Activated CD8-positive, alpha-beta T cell treated with anti-CD3 and anti-CD28 coated beads for 36 hours (primary cell): ENCODE measurements around the gene THRAP3. TPM values are rescaled to one million over a fixed set of nuclear protein-coding genes. Genes with fewer than 3 reads are reported as not detected.
A peak's percentile ranks its signal among the peaks of the same experiment; 100 is the strongest.

Experiments used
- ATAC-seq: fragments of 200-7000 bp; cut with Tn5 transposase; one replicate; pipeline ENCODE4 v1.10.0; 2021; ENCODE audit warnings: mild to moderate bottlenecking, moderate library complexity
- CTCF ChIA-PET: fragments of 350-600 bp; sonication (Branson Sonifier 250); formaldehyde crosslinking; loops from one replicate; lab custom pipeline; 2021; ENCODE audit warnings: antibody characterized with exemption; lab: Charles Lee
- POLR2A ChIA-PET: fragments of 350-600 bp; sonication (Branson Sonifier 250); formaldehyde crosslinking; loops from one replicate; lab custom pipeline; 2021; ENCODE audit warnings: antibody characterized with exemption; lab: Charles Lee
- DNase-seq: peaks from one replicate; pipeline ENCODE4 v3.0.0-alpha.2; 2020
- H3K27ac Mint-ChIP-seq: one replicate; pipeline ENCODE4 v1.8.0; 2021; ENCODE audit warnings: mild to moderate bottlenecking, mixed read lengths
- H3K27me3 Mint-ChIP-seq: one replicate; pipeline ENCODE4 v1.8.0; 2021; ENCODE audit warnings: mixed read lengths
- H3K36me3 Mint-ChIP-seq: one replicate; pipeline ENCODE4 v1.8.0; 2021; ENCODE audit warnings: low read depth, mixed read lengths
- H3K4me1 Mint-ChIP-seq: one replicate; pipeline ENCODE4 v1.8.0; 2021; ENCODE audit warnings: low read depth, mixed read lengths
- H3K4me3 Mint-ChIP-seq: one replicate; pipeline ENCODE4 v1.8.0; 2021; ENCODE audit warnings: mild to moderate bottlenecking, moderate library complexity, mixed read lengths
- H3K9me3 Mint-ChIP-seq: one replicate; pipeline ENCODE4 v1.8.0; 2021; ENCODE audit warnings: mixed read lengths
- intact Hi-C: fragments of 100-400 bp; cut with micrococcal nuclease; formaldehyde crosslinking; loops from one replicate; pipeline ENCODE4 v1.10.0; 2022
- total RNA-seq, 2 experiments: library from RNA; stranded (reverse); gene quantifications; one replicate each; pipeline ENCODE4 v1.2.3, GENCODE V29; 2021
- TF ChIP-seq, protein P1 (sequence below): fragments of 200-600 bp; IDR thresholded peaks from one replicate; pipeline ENCODE4 v1.8.0; 2022; ENCODE audit warnings: antibody characterized with exemption, mild to moderate bottlenecking

The THRAP3 gene
- total RNA-seq, 2 experiments from 2014 or later: 119 to 121 TPM

DNA sequence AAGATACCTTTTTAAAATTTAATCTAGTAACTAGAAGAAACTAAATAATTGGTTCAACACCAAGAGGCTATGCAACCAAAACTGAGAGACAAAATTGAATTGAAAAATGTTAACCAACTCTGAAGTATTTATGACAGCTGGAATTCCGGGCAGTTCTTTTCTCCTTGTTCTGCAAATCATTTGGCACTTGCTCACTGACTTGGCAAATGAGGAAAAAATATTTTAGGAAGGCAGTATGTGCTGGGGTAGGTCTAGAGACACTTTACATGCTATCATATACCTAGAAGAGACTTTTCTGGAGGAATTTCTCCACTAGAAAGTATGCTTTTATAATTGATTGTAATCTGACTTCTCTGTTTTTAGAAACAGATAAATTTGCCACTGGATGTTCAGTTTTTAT is 59.8 kb downstream of the THRAP3 start:
- peaks cover 45% of the 10 kb centered on the region for H3K4me1 Mint-ChIP-seq
- H3K36me3 Mint-ChIP-seq: peaks cover 45% of the 10 kb centered on the region
- H3K9me3 Mint-ChIP-seq: no peaks in the 10 kb centered on the region
- H3K27me3 Mint-ChIP-seq: no peaks in the 10 kb centered on the region
- peak overlapping the region; percentile 67 for H3K27ac Mint-ChIP-seq
- no peak for ATAC-seq
- no peak for DNase-seq
- intact Hi-C loops: loop anchor here (10.0 kb wide), 1 partner anchor 189 kb away; no protein-coding TSS in a partner anchor
- POLR2A ChIA-PET: no interaction called here
- CTCF ChIA-PET: interaction anchor here (1.6 to 3.6 kb wide), 4 partner anchors 56 to 149 kb away, joined by 3 to 18 read pairs (median 13); partner anchors contain the start of gene TRAPPC3
- TF ChIP-seq, protein P1, sequence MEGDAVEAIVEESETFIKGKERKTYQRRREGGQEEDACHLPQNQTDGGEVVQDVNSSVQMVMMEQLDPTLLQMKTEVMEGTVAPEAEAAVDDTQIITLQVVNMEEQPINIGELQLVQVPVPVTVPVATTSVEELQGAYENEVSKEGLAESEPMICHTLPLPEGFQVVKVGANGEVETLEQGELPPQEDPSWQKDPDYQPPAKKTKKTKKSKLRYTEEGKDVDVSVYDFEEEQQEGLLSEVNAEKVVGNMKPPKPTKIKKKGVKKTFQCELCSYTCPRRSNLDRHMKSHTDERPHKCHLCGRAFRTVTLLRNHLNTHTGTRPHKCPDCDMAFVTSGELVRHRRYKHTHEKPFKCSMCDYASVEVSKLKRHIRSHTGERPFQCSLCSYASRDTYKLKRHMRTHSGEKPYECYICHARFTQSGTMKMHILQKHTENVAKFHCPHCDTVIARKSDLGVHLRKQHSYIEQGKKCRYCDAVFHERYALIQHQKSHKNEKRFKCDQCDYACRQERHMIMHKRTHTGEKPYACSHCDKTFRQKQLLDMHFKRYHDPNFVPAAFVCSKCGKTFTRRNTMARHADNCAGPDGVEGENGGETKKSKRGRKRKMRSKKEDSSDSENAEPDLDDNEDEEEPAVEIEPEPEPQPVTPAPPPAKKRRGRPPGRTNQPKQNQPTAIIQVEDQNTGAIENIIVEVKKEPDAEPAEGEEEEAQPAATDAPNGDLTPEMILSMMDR: no peak
- H3K4me3 Mint-ChIP-seq: no peak overlapping the region

- DNase-seq (no peak), ATAC-seq (no peak)
- TF ChIP-seq, protein P1: no peak
- ChIA-PET CTCF (interaction anchor here (1.4 to 2.9 kb wide), 8 partner anchors 16 to 192 kb away, joined by 3 to 26 read pairs (median 7); no protein-coding TSS in a partner anchor), POLR2A (no interaction called here)
- H3K36me3 Mint-ChIP-seq: peaks cover 48% of the 10 kb centered on the region
- intact Hi-C loops: loop anchor here (10.0 kb wide), 1 partner anchor 190 kb away; no protein-coding TSS in a partner anchor
- H3K27me3 Mint-ChIP-seq: no peaks in the 10 kb centered on the region
- no peak overlapping the region for H3K4me3 Mint-ChIP-seq
- peaks cover 42% of the 10 kb centered on the region for H3K4me1 Mint-ChIP-seq
- peak overlapping the region; percentile 14 for H3K27ac Mint-ChIP-seq
- no peaks in the 10 kb centered on the region for H3K9me3 Mint-ChIP-seq
Observed at GRCh38 chr1:36284517-36284916, 60.3 kb downstream of the THRAP3 start.

DNA sequence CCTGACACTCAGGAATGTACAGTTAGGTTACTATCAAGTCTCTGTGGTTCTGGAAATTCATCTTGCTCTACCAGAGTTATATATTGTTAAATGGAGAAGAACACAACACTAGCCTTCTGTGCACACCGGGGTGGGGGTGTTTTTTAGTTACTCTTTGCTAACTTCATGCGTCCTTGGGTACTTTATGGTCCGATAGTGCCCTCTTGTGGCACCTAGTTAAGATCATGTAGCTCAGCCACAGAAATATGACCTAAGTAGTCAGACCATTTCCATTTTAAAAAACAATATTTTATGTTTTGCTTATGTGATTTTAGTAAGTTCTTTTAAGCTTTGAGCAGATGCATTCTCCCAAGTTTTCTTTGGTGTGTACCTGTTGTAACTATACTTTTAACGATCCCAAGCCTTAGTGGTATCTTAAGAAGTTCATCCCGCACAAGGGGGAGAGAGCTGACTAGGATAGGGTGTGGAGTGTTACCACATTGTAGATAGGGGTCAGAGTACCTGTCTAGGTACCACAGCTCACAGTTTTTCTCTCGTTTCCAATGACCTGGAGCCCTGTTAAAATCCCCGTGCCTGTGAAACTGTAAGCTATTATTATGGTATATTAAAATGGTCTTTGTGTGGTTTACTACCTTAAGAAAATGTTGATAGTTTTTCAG is 61.3 kb downstream of the THRAP3 start:
- POLR2A ChIA-PET: interaction anchor here (0.6 to 1.3 kb wide), 5 partner anchors 21 to 135 kb away, joined by 3 to 7 read pairs (median 4); partner anchors contain the start of genes MAP7D1, SH3D21 and THRAP3

DNA sequence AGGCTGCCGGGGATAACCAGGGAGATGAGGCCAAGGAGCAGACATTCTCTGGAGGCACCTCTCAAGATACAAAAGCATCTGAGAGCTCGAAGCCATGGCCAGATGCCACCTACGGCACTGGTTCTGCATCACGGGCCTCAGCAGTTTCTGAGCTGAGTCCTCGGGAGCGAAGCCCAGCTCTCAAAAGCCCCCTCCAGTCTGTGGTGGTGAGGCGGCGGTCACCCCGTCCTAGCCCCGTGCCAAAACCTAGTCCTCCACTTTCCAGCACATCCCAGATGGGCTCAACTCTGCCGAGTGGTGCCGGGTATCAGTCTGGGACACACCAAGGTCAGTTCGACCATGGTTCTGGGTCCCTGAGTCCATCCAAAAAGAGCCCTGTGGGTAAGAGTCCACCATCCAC is 62.6 kb downstream of the THRAP3 start:
- Mint-ChIP-seq H3K27ac (peak overlapping the region; percentile 58), H3K36me3 (peaks cover 68% of the 10 kb centered on the region), H3K27me3 (no peaks in the 10 kb centered on the region), H3K9me3 (no peaks in the 10 kb centered on the region), H3K4me1 (peaks cover 24% of the 10 kb centered on the region), H3K4me3 (no peak overlapping the region)
- TF ChIP-seq, protein P1: no peak
- ATAC-seq: no peak
- POLR2A ChIA-PET: interaction anchor here (1.0 to 1.3 kb wide), 3 partner anchors 14 to 137 kb away, joined by 3 to 5 read pairs (median 5); partner anchors contain the start of gene TRAPPC3
- CTCF ChIA-PET: interaction anchor here (1.2 to 3.0 kb wide), 15 partner anchors 11 to 194 kb away, joined by 3 to 55 read pairs (median 7); partner anchors contain the start of genes SH3D21 and TRAPPC3
- no peak for DNase-seq
- intact Hi-C loops: loop anchor here (5.0 to 10.0 kb wide), 2 partner anchors 135 to 192 kb away; no protein-coding TSS in a partner anchor

More for the DNA sequence above, 61.3 kb downstream of the THRAP3 start:
- CTCF ChIA-PET: interaction anchor here (0.7 to 3.0 kb wide), 53 partner anchors 9 to 216 kb away, joined by 3 to 55 read pairs (median 4); partner anchors contain the start of genes MAP7D1, SH3D21, THRAP3 and TRAPPC3
- H3K4me3 Mint-ChIP-seq: no peak overlapping the region
- peak overlapping the region; percentile 58 for H3K27ac Mint-ChIP-seq
- intact Hi-C loops: loop anchor here (5.0 to 10.0 kb wide), 2 partner anchors 133 to 191 kb away; no protein-coding TSS in a partner anchor
- DNase-seq (peak; percentile 86), ATAC-seq (peak; percentile 86)
- TF ChIP-seq, protein P1: peak; percentile 76
- H3K27me3 Mint-ChIP-seq: no peaks in the 10 kb centered on the region
- peaks cover 32% of the 10 kb centered on the region for H3K4me1 Mint-ChIP-seq
- no peaks in the 10 kb centered on the region for H3K9me3 Mint-ChIP-seq
- peaks cover 57% of the 10 kb centered on the region for H3K36me3 Mint-ChIP-seq
